Posterior vena cava (tissue), 2 donors: ENCODE results near the gene KCNA10. TPM values are rescaled to one million over a fixed set of nuclear protein-coding genes. Genes with fewer than 3 reads are reported as not detected.

Source experiments
- DNase-seq: peaks from one replicate; pipeline ENCODE4 v3.0.0-alpha.2; 2020; ENCODE audit warnings: low spot score
- intact Hi-C, 2 donors: fragments of 100-400 bp; cut with DNase I; formaldehyde crosslinking; loops; one replicate each; pipeline versions ENCODE4 v1.14.1 to v1.14.2; 2022 to 2023
- long read RNA-seq, 2 donors: library from polyadenylated mRNA; unstranded; transcript quantifications; one replicate each; pipeline ENCODE4 v2.0.0, GENCODE V29; 2020 to 2021
- total RNA-seq, 2 donors: library from RNA; stranded (reverse); fragmentation: NEBNext Ultra II Directional; extraction: Animal tissue kit (Norgen Biotek cat#: 25700); gene quantifications; one replicate each; pipeline ENCODE4 v1.2.1, GENCODE V29; 2021
- donor health status: DM: yes; HTN: yes; CAD: no.
- donor health status: DM: yes; HTN: yes; CAD: no.

KCNA10 gene
- total RNA-seq, result not detected
- long read RNA-seq, donor 1, result 0 reads
- long read RNA-seq, donor 2, result 0 reads

GRCh38 chr1:110519125-110519810, at the start of gene KCNA10:
TSS of gene KCNA10 (minus strand) at chr1:110519175. CDS start at chr1:110518787, 388 bp downstream.
- intact Hi-C loops, result no loop called here
- DNase-seq, result no peak

DNA sequence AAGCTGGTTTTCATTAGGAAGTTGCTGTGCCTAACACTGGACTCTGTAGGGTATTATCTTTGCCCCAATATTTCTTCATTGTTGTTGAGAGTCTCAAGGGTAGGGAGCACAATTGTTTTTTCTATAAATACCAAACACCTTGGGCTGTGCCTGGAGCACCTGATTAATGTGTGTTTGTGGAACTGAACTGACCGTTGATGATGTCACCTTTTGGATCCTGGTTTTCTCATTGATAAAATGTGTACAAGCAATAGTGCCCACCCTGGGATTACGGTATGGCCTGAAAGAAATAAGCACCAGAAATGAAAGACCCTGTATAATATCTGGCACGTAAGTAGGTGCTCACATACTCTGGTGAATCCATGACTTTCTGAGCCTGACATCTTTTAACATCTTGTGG, 47.9 kb upstream of the KCNA10 start:
- intact Hi-C loops, result no loop called here
- no peak for DNase-seq

- no peak for DNase-seq
- intact Hi-C loops, result no loop called here
These were observed 46.6 kb upstream of the KCNA10 start for GRCh38 chr1:110565565-110565964.

DNA sequence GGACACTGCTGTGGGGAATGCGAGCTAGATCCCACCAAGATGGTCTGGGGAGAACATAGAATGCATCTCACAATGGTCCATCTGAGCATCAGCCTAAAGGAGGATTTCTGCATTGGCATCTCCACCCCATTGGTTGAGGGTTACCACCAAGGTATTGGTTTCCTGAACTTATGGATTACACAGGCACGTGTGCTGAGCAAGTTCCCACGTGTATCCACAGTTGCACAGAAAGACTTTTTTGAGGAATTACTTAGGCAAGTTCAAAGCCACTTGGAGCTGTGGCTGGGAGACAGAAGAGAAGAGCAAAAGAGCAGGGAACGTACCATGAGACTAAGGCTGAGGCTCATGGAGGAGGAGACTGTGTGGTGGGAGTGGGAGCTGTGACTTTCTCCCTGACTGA, 44.1 kb upstream of the KCNA10 start:
- DNase-seq, result no peak
- intact Hi-C loops, result no loop called here

DNA sequence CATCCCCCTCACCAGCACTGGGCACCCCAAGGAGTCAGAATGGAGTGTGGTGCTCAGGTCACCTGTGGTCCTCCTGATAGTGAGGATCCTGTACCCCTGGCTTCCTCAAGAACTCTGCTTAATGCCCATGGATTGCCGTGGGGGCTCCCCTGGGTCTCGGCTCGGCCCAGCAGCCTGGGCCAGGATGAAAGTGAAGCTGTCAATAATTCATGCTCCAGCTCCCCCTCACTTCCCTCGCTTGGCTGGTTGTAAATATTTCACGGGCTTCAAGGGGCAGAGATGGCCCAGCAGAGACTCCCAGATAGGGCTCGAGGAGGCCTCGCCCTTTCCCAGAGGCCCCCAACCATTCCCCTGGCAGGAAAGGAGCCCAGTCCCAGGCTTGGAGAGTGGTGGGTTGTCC, 42.6 kb upstream of the KCNA10 start:
- no peak for DNase-seq
- intact Hi-C loops, result no loop called here

DNA sequence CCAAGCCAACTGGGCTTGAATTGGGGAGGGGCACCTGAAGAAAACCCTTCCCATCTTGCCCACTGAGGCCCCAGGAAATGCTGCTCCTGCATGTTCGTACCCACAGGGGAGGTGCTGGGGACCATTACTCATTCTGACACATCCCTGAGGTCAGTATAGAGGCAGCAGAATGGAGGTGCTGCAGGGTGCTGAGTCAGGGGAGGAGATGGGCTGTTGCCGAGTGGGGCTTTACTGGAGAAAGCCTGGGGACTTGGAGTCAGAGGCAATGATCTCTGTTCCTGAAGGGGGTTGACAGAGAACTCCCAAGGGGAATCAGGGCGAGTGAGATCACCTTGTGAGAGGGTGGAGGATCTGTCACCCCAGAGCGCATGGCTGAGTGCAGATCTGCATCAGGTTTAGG, 40.2 kb upstream of the KCNA10 start:
- intact Hi-C loops, result loop anchor here (5.0 to 10.0 kb wide), 2 partner anchors 46 to 58 kb away; partner anchors contain the start of gene KCNA2 (in 1 of the 2)
- DNase-seq, result no peak

DNA sequence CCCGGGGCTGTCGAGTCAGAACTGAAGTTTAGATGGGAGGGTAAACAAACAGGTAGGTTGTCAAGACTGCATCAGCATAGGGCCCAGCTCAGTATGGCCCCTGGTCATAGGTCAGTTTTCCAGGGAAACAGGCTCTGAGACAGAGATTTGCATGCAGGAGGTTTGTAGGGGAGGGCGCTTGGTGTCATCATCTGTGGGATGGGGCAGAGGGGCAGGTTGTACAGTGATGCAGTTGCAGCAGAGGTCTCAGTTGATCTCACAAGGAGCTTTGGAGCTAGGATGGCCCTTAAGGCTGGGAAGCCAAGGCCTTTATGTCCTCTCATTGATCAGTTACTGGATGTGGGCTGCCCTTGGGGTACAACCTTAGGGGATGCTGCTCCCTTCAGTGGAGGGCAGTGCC, 38.5 kb upstream of the KCNA10 start:
- no peak for DNase-seq
- intact Hi-C loops, result loop anchor here (5.0 to 10.0 kb wide), 2 partner anchors 47 to 60 kb away; partner anchors contain the start of gene KCNA2 (in 1 of the 2)

- intact Hi-C loops, result loop anchor here (5.0 to 10.0 kb wide), 2 partner anchors 48 to 61 kb away; partner anchors contain the start of gene KCNA2 (in 1 of the 2)
- no peak for DNase-seq
These were observed 37.5 kb upstream of the KCNA10 start for GRCh38 chr1:110556471-110556807.

DNA sequence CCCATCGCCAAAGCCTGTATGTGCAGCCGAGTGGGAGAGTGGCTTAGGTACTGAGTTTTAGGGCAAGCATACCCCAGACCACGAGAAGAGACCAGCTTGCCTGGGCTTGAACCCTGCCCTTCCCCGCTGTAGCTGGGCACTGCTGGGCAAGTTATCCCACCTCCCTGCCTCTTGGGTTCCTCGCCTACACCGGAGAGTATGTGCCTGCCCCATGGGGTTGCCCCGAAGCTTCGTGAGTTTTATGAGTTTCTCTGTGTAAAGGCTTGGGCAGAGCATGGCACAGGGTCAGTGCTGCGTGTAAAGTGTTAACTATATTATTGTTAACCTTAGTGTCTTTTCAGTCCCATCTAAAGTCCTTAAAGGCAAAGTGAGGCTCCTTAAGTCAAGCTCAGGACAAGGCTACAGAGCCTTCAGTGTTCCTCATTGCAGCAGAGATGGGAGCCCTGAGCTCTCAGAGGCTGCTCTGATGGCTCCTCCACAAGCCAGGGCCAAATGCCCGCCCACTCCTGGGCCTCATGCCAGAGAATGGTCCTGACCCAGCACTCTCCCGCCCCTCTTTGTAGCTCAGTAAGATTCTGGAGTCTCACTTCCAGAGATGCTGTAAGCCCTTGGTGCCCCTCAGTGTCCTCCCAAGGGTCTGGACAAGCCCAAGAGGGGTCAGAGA, 37.0 kb upstream of the KCNA10 start:
- intact Hi-C loops, result loop anchor here (5.0 to 10.0 kb wide), 2 partner anchors 49 to 61 kb away; partner anchors contain the start of gene KCNA2 (in 1 of the 2)
- no peak for DNase-seq

- no peak for DNase-seq
- intact Hi-C loops, result loop anchor here (5.0 to 10.0 kb wide), 2 partner anchors 50 to 62 kb away; partner anchors contain the start of gene KCNA2 (in 1 of the 2)
These were observed 36.2 kb upstream of the KCNA10 start for GRCh38 chr1:110554871-110555801.

DNA sequence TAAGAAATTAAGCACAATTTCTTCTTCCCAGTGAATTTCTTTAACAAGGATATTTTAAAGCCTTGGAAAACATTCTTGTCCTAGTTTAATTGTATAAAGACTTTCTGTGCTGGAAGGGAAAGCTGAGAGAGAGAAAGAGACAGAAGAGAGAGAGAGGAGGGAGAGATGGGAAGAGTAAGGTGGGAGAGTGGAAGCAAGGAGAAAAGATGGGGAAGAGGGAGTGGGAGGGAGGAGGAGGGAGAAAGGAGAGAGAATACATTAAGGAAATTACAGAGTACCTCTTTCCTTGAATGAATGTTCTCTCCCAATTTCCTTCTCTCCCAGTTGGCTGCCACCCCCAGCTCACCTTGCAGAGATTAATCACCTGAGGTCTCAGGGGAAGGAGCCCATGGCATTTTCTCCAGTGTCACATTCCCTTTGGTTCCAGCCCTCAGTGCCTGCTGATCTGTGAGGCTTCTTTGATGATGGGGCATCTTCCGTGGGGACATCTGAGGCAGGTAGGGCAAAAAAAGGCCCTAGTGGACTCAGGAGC, 32.4 kb upstream of the KCNA10 start:
- intact Hi-C loops, result loop anchor here in 1 of 2 donors (10.0 kb wide), 1 partner anchor 53 kb away; the partner anchor contains the start of gene KCNA2

DNA sequence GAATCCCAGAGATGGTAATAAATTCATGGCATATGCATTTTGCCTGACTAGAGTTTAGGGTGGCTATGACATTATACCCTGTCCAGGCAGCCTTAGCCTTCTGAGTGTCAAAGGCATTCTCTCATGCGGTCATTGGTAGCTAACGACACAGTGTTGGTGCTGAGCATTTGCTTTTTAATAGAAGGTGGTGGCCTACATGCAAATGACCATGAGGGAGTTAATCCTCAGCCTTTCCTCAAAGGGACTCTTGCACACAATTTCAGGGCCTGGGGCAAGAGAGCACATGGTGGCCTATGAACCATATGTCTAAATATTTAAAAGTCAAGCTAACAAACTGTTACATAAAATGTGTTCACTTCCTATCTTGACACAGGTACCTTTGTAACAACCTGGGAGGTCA, 30.9 kb upstream of the KCNA10 start:
- intact Hi-C loops, result loop anchor here in 1 of 2 donors (10.0 kb wide), 1 partner anchor 55 kb away; the partner anchor contains the start of gene KCNA2
- no peak for DNase-seq

More for the DNA sequence above, 32.4 kb upstream of the KCNA10 start:
- DNase-seq, result no peak

DNA sequence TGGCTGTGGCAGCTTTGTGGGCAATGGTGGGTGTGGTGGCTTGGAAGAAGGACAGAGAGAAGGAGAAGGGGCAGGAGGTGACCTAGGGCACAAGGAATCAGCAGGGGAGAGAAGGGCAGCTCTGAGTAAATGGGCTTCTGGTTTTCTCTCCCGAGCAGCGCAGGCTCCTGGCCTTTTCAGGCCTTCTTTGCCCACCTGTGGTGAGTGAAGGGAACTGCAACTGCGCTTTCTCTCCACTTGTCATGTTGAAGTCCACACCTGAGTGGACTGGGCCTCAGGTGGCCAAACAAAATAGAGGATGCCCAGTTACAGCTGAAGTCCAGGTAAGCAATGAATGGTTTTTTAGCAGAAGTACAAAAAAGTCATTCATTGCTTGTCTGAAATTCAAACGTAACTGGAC, 29.4 kb upstream of the KCNA10 start:
- no peak for DNase-seq

GRCh38 chr1:110547017-110547416, 28.0 kb upstream of the KCNA10 start:
- no peak for DNase-seq

More for the DNA sequence above, 29.4 kb upstream of the KCNA10 start:
- intact Hi-C loops, result no loop called here

GRCh38 chr1:110545492-110545891, 26.5 kb upstream of the KCNA10 start:
- DNase-seq, result no peak
- intact Hi-C loops, result no loop called here

More at GRCh38 chr1:110547017-110547416, 28.0 kb upstream of the KCNA10 start:
- intact Hi-C loops, result no loop called here

DNA sequence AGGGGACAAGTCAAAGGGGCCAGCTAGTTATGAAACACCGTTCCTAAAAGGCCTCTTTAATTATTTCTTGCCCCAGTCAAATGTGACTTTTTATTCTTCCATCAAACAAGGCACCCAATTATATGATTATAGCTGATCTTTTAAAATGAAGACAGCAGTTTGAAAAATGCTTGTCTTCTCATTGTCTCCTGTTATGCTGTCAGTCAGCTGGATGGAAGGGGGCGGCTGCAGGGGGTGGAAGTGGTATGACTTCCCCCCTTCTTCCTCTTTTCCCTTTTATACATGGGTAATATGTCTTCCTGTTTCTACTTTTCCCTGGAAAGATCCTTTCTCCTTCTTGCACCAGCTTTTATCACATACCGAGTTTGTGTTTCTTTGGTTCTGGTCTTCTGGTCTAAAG, 25.8 kb upstream of the KCNA10 start:
- intact Hi-C loops, result no loop called here
- DNase-seq, result no peak

DNA sequence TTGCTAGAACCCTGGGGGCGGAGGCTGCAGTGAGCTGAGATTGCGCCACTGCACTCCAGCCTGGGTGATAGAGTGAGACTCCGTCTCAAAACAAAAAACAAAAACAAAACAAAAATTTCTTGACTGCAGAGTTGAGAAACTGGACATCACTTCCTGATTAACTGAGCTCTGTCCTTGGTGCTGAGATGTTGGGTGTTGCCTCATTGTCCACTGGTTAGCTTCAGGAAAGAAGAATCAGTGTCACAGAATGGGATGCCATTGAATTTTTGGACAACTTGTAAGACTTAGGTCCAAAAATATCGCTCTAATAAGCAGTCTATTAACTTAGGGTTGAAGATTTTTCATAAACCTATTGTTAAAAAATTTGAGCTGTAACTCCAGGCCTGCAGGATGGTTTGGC, 23.8 kb upstream of the KCNA10 start:
- intact Hi-C loops, result no loop called here

DNA sequence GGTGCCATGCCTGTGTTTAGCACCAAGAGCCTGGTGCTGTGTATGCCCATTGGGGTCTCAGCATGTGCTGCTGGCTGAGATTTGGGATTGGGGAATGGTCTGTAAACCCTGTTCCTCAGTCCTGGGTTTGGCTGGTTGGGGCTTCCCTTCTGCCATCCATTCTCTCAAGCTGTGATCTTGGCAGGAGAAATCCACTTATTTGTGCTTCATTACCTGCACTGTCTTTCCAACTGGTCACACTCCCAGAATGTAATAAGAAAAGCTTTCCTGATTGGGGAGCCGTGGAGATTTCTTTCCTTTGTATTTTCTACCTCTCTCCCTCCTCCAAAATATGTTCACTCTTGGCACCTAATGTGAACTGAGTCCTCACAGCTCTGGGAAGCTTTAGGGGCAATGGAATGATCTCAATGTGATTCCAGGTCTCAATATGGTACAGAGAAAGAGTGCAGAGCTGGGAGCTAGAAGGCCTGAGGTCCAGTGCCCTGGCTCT, 23.0 kb upstream of the KCNA10 start:
- DNase-seq, result no peak
- intact Hi-C loops, result no loop called here

More for the DNA sequence above, 23.8 kb upstream of the KCNA10 start:
- no peak for DNase-seq
